Endothelial cell of umbilical vein (primary cell): Measurements from ENCODE around the gene TNFAIP8L3. TPM values are rescaled to one million over a fixed set of nuclear protein-coding genes. Genes with fewer than 3 reads are reported as not detected.
A peak's percentile ranks its signal among the peaks of the same experiment; 100 is the strongest.

Source experiments
- BruUV-seq: library from RNA; stranded (reverse); fragments of 400-500 nt; replicated peaks from 2 replicates; lab custom pipeline; 2021; lab: Mats Ljungman, UMichigan
- CTCF ChIA-PET: fragments of 300-600, 350-600 bp; sonication (Branson Sonifier 250); formaldehyde crosslinking; loops from one replicate; lab custom pipeline; 2021; ENCODE audit warnings: antibody characterized with exemption, inconsistent platforms; lab: Charles Lee
- POLR2A ChIA-PET: fragments of 300-600, 350-600 bp; sonication (Branson Sonifier 250); formaldehyde crosslinking; loops from one replicate; lab custom pipeline; 2021; ENCODE audit warnings: antibody characterized with exemption, inconsistent platforms; lab: Charles Lee
- DNase-seq: peaks from one replicate; pipeline ENCODE4 v3.0.0-alpha.2; 2011; ENCODE audit warnings: low read depth, low spot score
- FAIRE-seq: peaks from 2 replicates; lab custom pipeline; 2011; peaks lifted over from hg19 to GRCh38; lab: Jason Lieb, UNC
- H2AFZ ChIP-seq: 2 replicates; pipeline ENCODE4 v1.6.0; 2012; ENCODE audit warnings: low read depth, low read length, control low read depth, inconsistent platforms
- H3K27ac ChIP-seq: 2 replicates; pipeline ENCODE4 v1.5.1; 2011; ENCODE audit warnings: low read depth, mild to moderate bottlenecking, control low read depth, low read length, moderate library complexity; ENCODE audit not compliant: insufficient read depth
- H3K27me3 ChIP-seq, 2 experiments: 2 replicates each; pipeline versions ENCODE4 v1.6.0 to v1.6.1; 2011; ENCODE audit warnings: low read length in 2 of 2, mixed read lengths in 1 of 2; ENCODE audit not compliant: control insufficient read depth in 2 of 2, insufficient read depth in 2 of 2
- H3K36me3 ChIP-seq, 2 experiments: 2 replicates in 1 of 2; 3 replicates in 1 of 2; pipeline ENCODE4 v1.5.1; 2011; ENCODE audit warnings: low read length in 2 of 2, mild to moderate bottlenecking in 1 of 2, moderate library complexity in 1 of 2; ENCODE audit not compliant: control insufficient read depth in 2 of 2, insufficient read depth in 2 of 2; ENCODE audit errors: extremely low read depth in 1 of 2
- H3K4me1 ChIP-seq: 3 replicates; pipeline ENCODE4 v1.5.1; 2011; ENCODE audit warnings: mild to moderate bottlenecking, low read length; ENCODE audit not compliant: control insufficient read depth, insufficient read depth; ENCODE audit errors: extremely low read depth
- H3K4me2 ChIP-seq: 2 replicates; pipeline ENCODE4 v1.6.1; 2011; ENCODE audit warnings: low read length, control low read depth, mixed read lengths; ENCODE audit not compliant: insufficient read depth
- H3K4me3 ChIP-seq, 3 experiments: fragments of 200-600 bp in 1 of 3; sonication (generic), shearing (Covaris generic) in 1 of 3; replicated peaks in 1 of 3; 2 replicates each; pipeline ENCODE4 v1.5.1; 2011 to 2016; ENCODE audit warnings: control low read depth in 3 of 3, low read length in 3 of 3, mild to moderate bottlenecking in 2 of 3, inconsistent platforms in 1 of 3, low read depth in 1 of 3, moderate library complexity in 1 of 3; ENCODE audit not compliant: insufficient read depth in 1 of 3
- H3K79me2 ChIP-seq: 2 replicates; pipeline ENCODE4 v1.6.0; 2012; ENCODE audit warnings: low read length, inconsistent platforms; ENCODE audit not compliant: control insufficient read depth, insufficient read depth
- H3K9ac ChIP-seq: replicated peaks from 2 replicates; pipeline ENCODE3; 2011; ENCODE audit warnings: low read length, control low read depth; ENCODE audit not compliant: insufficient read depth; ENCODE audit errors: extremely low read depth
- H3K9me1 ChIP-seq: replicated peaks from 3 replicates; pipeline ENCODE4 v1.6.0; 2011; ENCODE audit warnings: mild to moderate bottlenecking, low read length; ENCODE audit not compliant: control insufficient read depth, insufficient read depth; ENCODE audit errors: extremely low read depth
- H3K9me3 ChIP-seq: replicated peaks from 2 replicates; pipeline ENCODE4 v1.5.1; 2012; ENCODE audit warnings: low read length, inconsistent platforms; ENCODE audit not compliant: control insufficient read depth, insufficient read depth
- H4K20me1 ChIP-seq: replicated peaks from 2 replicates; pipeline ENCODE3; 2011; ENCODE audit warnings: mild to moderate bottlenecking, low read length; ENCODE audit not compliant: control insufficient read depth, insufficient read depth; ENCODE audit errors: extremely low read depth
- CTCF ChIP-seq, 2 donors: IDR thresholded peaks; 1 replicate in 1 of 2; 2 replicates in 1 of 2; pipeline ENCODE4 v1.5.1; 2011; ENCODE audit warnings: low read length in 2 of 2, mild to moderate bottlenecking in 2 of 2, moderate library complexity in 2 of 2, control low read depth in 1 of 2, inconsistent platforms in 1 of 2, low read depth in 1 of 2; ENCODE audit not compliant: insufficient read depth in 1 of 2; ENCODE audit errors: extremely low read depth in 1 of 2
- EZH2 ChIP-seq: IDR thresholded peaks from 2 replicates; pipeline ENCODE4 v1.6.1; 2012; ENCODE audit warnings: borderline replicate concordance, low read depth, mild to moderate bottlenecking, moderate library complexity, low read length, inconsistent platforms; ENCODE audit not compliant: severe bottlenecking
- FOS ChIP-seq: IDR thresholded peaks from 2 replicates; pipeline ENCODE4 v1.6.1; 2011; ENCODE audit warnings: mild to moderate bottlenecking, low read length, moderate library complexity, borderline replicate concordance; ENCODE audit not compliant: insufficient read depth
- GATA2 ChIP-seq: IDR thresholded peaks from 2 replicates; pipeline ENCODE4 v1.7.0; 2011; ENCODE audit warnings: low read depth, mild to moderate bottlenecking, moderate library complexity, mixed read lengths, low read length; ENCODE audit not compliant: insufficient read length, insufficient read depth
- JUN ChIP-seq: IDR thresholded peaks from 2 replicates; pipeline ENCODE4 v1.6.1; 2011; ENCODE audit warnings: borderline replicate concordance, low read depth; ENCODE audit not compliant: insufficient read length, insufficient read depth
- MAX ChIP-seq: IDR thresholded peaks from 2 replicates; pipeline ENCODE4 v1.6.1; 2011; ENCODE audit not compliant: insufficient read depth, insufficient read length
- MYC ChIP-seq: IDR thresholded peaks from one replicate; pipeline ENCODE4 v1.6.1; 2011; ENCODE audit warnings: mild to moderate bottlenecking, low read depth, low read length
- POLR2A ChIP-seq: IDR thresholded peaks from 2 replicates; pipeline ENCODE4 v1.6.1; 2012; ENCODE audit warnings: low read depth, mild to moderate bottlenecking, control low read depth, low read length
- POLR2AphosphoS5 ChIP-seq: IDR thresholded peaks from 2 replicates; pipeline ENCODE4 v1.6.1; 2012; ENCODE audit warnings: low read depth, mild to moderate bottlenecking, control low read depth, low read length, moderate library complexity; ENCODE audit not compliant: insufficient read depth
- dilution Hi-C: fragments of 300-500 bp; cut with MboI; formaldehyde crosslinking; loops from one replicate; pipeline ENCODE4 v1.15.0; 2019; ENCODE audit warnings: low sequenced_read_pairs; ENCODE audit not compliant: extremely low pct_ligation_motif_present
- intact Hi-C: fragments of 100-400 bp; cut with micrococcal nuclease; formaldehyde crosslinking; loops from one replicate; pipeline ENCODE4 v1.10.0; 2022
- polyA plus RNA-seq, 4 experiments: library from polyadenylated mRNA; depleted of rRNA in 3 of 4; stranded (reverse) in 3 of 4; unstranded in 1 of 4; fragments of >200 nt; gene quantifications; 2 replicates each; pipeline versions ENCODE4 v1.2.1 to v1.2.3, GENCODE V29; 2011 to 2012; ENCODE audit warnings: missing spikeins in 1 of 4
- total RNA-seq: library from RNA; stranded (reverse); gene quantifications from 2 replicates; pipeline ENCODE4 v1.2.3, GENCODE V29; 2021

The TNFAIP8L3 gene
- total and polyA plus RNA-seq, 2 donors (not counting 3 experiments of a cell fraction or from before 2014, with no cell fraction given): 8.8 to 38.3 TPM

- Histone ChIP-seq H3K4me3 (peak overlapping the region in 1 of 3 experiments; percentile 8), H3K4me1 (peaks cover 26% of the 10 kb centered on the region), H2AFZ (peak overlapping the region; percentile 56), H3K9ac (peak overlapping the region; percentile 35), H3K27ac (peak overlapping the region; percentile 69), H3K9me1 (no peaks in the 10 kb centered on the region), H3K36me3 (no peaks in the 10 kb centered on the region), H4K20me1 (no peaks in the 10 kb centered on the region), H3K9me3 (no peaks in the 10 kb centered on the region), H3K79me2 (no peaks in the 10 kb centered on the region), H3K4me2 (peak overlapping the region; percentile 27), H3K27me3 (no peaks in the 10 kb centered on the region)
- dilution Hi-C loops (no loop called here), intact Hi-C loops (loop anchor here (1.0 kb wide), 2 partner anchors 30 to 59 kb away; no protein-coding TSS in a partner anchor)
- ChIA-PET POLR2A (interaction anchor here (0.9 to 1.8 kb wide), 3 partner anchors 12 to 59 kb away, joined by 3 to 6 read pairs (median 5); no protein-coding TSS in a partner anchor), CTCF (interaction anchor here (0.7 to 5.0 kb wide), 38 partner anchors 8 to 292 kb away, joined by 3 to 88 read pairs (median 5); partner anchors contain the start of genes AP4E1 and TNFAIP8L3)
- DNase-seq: no peak
- FAIRE-seq: no peak
- BruUV-seq: no TSS peak
- TF ChIP-seq POLR2AphosphoS5 (no peak), MYC (no peak), POLR2A (no peak), CTCF (IDR thresholded peaks at IDR 0.05; ENCODE audit: extremely low read depth in 1 of 2, insufficient read depth in 1 of 2, low read depth in 1 of 2, low read length in 2 of 2) (no peak), EZH2 (no peak), MAX (no peak), FOS (no peak), JUN (no peak), GATA2 (no peak)
Observed at GRCh38 chr15:51133140-51133765, 38.5 kb upstream of the TNFAIP8L3 start.
